GM19351 (cell line): Measurements from ENCODE around the gene RFLNA.
"Not testable (repeated sequence)": the region's sequence is repeated elsewhere in the genome, so short reads cannot be mapped to it uniquely, and the experiment has no call there.

ENCODE experiments used
- ATAC-seq: cut with Tn5 transposase; IDR thresholded peaks from one replicate; pipeline ENCODE4 v1.9.1; 2021; ENCODE audit warnings: mild to moderate bottlenecking, moderate library complexity; ENCODE audit not compliant: unreplicated experiment

RFLNA gene

DNA sequence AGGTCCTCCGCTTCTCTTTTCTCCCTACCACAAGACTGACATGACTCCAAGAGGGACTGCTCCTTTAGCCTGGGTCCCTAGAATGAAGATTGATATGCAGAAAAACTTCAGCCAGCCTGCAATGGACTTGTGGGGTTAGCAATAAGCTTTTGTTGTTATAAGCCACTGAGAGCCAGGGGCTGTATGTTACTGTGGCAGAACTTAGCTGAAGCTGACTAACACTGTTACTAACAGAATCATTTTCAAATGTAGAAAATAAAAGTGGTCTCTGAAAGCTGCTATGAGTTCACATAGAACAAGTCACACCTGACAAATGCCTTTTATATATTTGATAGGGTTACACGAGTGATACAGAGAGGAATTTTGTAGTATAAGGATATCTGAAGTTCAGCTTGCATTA is 13.6 kb upstream of the RFLNA start:
- no peak for ATAC-seq

DNA sequence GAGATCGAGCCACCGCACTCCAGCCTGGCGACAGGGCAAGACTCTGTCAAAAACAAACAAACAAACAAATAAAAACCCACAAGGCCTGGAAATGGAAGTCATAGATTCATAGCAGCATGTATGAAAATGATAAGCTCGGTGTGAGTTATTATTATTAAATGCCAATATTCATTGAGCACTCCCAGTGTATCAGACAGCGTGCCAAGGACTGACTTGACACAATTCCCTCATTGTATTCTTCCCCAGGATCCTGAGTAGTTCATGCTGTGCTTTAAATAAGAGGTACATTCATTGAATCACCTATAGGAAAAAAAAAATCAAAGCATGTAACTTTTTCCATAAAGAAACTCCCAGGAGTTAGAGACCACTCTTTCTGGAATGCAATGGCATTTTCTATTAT is 12.6 kb upstream of the RFLNA start:
- ATAC-seq, result no peak

DNA sequence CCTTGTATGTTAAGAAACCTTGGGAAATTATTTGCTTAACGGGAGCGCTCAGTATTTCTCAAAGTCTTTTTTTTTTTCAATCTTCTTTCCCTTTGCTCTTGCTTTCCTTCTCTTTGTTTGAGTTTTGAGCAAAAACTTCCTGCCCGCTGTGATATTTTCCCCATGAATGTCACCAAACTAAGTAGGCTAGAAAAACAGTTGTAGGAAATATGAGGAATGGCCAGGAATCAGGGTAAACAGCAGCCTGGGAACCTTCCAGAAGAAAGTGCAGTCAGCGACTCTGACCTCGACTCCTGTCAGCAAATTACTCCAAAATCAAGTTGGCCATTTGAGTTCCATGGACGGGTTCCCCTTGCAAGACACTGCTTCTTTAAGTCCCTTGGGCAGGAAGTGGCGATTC is 11.6 kb upstream of the RFLNA start:
- no peak for ATAC-seq

DNA sequence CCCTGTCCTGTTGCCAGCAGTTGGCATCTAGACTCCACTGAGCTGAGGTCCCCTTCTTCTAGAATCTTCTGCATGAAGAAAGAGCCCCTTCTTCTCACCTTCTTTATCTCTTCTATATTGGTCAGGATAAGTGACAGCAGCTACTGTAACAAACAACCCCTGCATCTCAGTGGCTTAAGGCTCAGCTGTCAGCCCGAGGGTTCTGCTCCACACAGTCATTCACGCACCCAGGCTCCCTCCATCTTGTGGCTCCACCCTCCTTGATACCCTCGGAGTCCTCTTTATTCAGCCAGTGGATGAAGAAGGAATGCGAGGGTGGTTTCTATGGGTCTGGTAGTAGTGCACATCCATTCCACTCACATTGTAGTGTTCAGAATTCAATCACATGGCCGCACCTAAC is 10.5 kb upstream of the RFLNA start:
- no peak for ATAC-seq

DNA sequence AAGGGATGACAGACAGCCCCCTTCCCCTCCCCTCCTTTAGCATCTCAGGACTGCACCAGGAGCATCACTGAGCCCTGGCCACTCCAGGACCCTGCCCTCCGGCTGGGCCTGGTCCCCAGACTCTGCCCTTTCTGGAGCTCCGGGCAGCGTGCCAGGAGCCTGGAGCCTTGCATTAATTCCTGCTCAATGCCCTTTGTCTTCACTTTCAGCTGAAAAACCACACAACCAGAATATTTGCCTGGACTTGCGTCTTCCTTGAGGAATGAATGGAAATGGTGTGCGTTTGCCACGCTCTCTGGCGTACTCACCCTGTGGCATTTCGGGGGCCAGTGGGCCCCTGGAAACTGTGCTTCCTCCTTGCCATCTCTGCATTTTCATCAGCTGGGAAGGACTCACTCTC is 8.5 kb upstream of the RFLNA start:
- ATAC-seq, result no peak

DNA sequence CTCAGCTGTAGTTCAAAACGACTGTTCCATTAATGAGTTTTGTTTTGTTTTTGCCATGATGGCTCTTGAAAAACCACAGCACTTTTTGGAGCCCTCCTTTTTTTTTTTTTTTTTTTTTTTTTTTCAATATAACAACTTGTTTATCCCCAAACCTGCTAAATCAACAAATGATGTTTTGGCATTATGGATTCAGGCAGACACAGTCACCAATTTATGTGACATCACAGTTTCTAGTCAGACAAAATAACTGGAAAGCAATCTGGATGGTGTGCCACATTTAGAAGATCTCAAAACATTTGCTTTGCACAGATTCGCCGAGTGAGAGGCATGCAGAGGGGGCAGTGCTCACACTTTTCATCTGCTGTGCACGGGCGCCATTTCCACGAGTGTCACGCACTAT is 7.9 kb upstream of the RFLNA start:
- ATAC-seq, result no peak

DNA sequence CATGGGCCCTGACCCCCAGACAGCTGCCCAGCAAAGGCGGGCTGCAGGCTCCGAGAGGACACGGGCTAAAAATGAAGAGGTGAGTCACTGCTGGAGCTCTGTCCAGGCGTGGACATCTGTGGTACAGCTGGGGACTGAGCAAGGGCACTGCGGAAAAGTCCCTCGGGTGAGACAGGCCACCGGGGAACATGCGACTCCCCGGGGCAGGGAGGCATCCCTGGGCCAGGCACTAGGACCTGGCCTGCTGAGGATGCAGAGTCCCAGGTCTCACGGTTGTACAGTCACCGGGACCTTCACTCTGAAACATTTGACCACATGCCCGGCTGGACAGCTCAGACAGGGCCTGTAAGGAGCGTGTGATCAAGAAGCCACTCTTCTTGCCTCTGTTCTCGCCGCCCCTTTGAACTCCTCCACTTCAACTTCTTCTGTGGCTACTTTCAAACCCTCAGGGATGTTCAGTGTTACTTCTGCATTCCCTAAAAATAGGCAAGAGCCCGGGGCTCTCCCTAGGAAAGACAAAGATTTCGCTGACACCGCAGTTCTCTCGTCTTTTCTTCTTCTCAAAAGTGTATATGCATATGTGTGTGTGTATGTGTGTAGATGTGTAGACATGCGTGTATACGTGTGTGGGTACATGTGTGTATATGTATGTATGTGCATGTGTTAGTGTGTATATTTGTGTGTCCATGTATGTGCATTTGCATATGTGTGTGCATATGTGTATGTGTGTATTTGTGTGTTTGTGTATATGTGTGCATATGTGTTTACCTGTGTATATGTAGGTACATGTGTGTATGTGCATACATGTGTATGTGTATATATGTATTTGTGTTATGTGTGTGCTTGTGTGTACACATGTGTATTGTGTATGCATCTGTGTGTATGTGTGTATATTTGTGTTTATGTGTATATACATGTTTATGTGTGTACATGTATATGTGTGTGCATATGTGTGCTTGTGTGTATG is 5.0 kb upstream of the RFLNA start:
- ATAC-seq, result no peak

DNA sequence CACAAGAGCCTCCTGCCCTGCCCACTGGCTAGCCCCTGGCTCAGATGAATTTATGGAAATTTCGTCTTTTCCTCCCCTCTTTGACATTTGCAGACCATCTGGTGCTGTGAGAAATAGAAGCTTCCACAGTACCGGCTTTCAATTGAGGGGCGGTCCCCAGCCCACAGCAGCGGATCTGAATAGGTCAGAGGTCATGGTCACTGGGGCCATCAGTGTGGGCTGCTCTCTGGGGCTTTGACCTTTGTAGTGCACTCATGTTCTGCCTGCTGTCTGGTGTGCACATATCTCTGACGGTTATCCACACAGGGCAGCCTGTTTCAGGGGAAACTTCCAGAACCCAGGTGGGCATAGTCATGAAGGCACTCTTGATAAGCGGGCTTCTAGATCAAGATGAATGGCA is 2.5 kb upstream of the RFLNA start:
- ATAC-seq, result no peak

DNA sequence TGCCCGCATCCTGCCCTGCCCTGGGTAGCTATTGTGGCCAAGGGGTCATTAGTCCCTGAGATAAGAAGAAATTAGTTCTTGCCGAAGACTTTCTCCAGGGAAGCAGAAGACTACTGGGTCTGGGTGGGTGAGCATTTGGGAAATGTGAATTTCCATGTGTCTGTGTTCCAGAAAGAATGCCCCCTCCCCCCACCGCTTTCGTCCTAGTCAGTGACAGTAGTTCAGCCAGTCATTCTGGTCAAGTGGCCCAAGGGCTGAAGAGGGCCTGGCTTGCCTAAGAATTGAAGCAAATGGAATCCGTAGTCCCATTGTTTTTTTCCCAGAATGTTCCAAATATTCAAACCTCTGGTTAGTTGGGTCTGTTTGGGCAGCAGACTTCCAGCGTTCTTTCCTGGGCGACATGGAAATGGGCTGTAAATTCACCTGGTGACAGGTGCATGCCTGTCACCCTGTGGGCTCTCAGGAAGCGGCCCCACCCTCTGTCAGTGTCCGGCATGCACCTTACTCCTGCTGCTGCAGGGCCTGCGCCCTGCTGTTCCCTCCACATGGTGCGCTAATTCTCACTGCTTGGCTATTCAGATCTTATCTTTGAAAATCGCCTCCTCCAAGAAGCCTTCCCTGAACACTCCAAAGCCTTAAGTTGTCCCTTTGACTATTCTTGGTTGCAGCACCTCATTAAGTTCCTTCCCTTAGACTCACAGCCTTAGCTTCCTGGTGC is 1.4 kb upstream of the RFLNA start:
- no peak for ATAC-seq

DNA sequence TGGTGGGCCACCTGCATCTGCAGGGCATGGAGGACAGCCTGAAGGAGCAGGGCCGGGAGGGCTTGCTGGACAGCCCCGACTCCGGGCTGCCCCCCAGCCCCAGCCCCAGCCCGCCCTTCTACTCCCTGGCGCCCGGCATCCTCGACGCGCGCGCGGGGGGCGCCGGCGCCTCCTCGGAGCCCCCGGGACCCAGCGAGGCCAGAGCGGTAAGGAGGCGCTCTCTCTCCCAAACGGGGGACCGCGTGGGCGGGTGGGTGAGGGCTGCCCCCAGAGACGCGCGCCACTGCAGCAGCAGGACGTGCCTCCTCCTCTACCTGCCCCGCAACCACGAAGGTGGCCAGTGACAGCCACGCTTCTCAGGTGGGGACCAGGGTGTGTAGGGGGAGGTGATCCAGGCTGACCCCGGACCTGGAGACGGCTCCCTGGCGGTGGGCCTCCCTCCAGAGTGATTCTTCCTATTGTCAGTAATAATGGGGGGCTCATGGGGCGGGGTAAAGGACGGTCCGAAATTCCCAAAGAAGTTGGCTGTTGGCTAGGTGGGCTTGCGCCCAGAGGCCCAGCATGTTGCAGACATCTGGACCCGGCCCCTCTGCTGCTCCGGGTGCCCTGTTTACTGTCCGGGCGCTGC is 652 bp downstream of the RFLNA start:
- ATAC-seq, result no peak

DNA sequence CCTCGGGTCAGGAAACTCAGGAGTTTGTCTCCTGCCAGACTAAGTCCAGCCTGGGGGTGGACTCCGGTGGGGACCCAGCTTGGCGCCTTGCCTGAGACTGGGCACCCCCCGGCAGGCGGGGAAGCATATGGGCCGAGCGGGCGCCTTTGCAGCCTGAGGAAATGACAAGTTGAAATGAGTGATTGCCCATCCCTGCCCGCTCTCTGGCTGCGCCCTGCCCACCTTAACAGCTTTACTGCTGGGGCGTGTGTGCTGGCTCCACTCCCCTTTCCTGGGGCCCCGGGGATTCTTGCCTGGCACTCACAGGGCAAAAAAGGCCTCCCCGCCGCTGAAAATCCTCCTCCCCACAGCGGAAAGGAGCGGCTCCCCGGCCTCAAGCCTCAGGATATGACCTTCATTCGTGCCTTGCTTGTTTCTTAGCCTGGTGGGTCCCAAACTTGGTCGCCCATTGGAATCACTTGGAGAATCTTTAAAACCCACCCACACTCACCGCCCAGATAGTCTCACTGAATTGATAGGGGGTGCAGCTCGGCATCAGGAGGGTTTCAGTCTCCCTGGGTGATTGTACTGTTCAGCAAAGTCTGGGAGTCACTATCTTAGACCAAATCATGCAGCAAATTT is 1.5 kb downstream of the RFLNA start:
- ATAC-seq, result no peak

DNA sequence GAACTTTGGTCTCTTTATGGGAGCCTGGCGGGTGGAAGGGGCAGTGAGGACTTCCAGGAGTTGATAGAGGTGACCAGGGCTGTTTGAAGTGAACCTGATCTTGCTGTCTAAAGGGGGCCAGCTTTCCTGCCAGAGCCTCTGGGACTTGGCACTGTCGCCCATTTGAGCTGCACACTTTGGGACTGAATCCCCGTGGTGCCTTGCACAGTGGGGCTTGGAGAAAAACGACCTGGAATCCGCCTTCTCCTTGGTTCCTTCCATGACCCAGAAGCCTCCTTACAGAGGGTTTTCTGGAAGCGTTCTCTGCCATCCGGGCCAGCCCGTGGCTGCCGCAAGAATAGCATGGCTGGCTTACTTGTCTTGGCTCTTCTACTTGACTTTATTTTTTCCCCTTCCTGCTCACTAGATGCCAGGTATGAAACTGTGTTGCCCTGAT is 2.0 kb downstream of the RFLNA start:
- ATAC-seq, result no peak

DNA sequence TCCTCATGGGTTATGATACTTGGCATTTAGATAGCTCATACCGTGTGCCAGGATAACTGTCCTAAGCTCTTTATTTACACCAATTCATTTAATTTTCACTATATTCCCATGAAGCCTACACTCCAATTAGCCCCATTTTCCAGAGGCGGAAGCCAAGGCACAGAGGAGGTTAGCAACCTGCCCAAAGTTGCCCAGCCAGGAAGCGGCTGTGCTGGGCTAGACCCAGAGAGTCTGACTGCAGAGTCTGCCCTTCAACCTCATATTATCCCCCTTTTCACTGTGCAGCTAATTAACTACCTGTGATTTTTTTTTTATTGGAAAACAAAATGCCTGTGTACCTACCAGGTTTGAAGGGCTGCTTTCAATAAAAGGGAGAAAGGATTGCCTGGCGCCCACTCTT is 2.5 kb downstream of the RFLNA start:
- ATAC-seq, result no peak

DNA sequence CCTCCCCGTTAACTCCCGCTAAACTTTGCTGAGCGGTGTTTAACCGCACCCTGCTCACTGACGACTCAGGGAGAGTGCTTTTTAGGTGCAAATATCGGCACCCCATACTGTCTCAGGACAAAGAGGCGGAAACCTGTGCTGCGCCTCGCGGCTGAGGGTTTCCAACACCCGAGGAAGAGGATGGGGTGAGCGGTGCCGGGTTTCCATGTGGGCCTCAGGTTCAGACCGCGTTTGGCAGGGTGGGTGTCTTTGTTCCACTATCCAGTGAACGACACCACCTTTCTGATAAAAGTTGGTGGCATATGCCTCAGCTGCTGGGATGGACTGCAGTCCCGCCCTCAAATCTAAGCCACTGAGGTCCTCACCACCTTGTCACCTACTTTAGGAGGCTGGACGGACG is 3.0 kb downstream of the RFLNA start:
- ATAC-seq, result no peak

DNA sequence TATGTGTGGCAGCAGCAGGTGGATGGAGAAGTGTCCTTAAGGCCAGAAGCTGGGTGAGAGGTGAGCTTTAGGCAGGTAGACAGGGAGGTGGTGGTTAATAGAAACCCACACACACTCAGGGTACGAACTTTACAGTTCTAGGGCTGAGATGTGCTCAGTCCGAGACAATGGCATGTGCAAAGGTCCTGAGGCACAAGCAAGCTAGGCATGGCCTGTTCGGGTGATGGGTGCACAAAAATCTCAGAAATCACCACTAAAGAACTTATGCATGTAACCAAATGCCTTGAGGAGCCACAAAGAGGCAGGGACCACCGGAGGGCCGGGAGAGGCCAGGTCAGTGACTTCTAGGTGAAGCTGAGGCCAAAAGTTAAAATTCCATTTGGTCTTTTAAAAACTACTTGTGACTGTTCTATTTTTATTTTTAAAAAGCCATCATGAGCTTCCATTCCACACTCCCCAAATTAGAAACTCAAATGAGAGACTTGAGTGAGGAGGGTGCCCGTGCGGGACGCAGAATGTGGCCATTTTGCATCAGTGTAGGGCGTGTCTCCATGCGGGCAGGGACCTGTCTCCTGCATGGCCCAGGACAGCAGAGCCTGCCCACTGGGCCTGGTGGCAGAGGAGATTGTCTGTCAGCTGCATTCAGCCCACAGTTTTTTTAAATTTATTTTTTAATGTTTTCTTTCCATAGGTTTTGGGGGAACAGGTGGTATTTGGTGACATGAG is 4.0 kb downstream of the RFLNA start:
- no peak for ATAC-seq

DNA sequence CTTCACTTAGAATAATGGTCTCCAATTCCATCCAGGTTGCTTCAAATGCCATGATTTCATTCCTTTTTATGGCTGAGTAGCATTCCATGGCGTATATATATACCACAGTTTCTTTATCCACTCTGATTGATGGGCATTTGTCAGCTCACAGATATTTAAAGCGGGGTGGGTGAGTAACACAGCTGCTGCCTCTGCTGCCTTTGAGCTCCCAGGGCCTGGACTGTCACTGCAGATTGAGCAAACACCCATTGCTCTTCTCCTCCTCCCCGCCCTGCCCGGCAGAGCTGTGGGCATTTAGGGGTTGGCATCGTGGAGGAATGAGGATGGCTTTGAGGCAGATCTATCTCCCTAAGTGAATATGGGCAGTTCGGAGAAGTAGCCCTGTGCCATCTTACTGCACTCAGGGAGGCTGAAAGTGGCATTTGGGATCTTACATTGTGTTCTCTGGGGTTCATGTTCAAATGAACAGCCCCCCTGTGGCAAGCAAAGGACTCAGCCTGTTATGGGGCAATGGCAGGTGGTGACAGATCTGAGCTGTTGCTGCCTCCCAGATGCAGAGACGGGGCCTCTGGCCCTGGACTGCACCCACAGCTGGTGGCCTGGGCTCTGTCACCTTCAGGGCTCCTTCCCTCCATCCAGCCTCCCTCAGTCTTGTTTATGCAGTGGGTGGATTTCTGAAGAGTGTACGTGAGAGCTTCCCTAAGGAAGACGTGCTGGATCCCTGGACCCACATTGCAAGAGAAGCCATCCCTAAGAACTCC is 4.9 kb downstream of the RFLNA start:
- ATAC-seq, result no peak

DNA sequence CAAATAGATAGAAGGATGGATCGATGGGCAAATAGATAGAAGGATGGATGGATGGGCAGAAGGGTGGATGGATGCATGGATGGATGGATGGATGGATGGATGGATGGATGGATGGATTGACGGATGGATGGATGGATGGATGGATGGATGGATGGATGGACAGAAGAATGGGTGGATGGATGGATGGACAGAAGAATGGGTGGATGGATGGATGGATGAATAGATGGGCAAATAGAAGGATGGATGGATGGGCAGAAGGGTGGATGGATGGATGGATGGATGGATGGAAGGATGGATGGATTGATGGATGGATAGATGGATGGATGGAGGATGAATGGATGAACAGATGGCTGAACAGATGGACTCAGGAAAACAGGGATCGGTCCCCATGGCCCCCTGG is 5.8 kb downstream of the RFLNA start:
- ATAC-seq, result not testable (repeated sequence)

DNA sequence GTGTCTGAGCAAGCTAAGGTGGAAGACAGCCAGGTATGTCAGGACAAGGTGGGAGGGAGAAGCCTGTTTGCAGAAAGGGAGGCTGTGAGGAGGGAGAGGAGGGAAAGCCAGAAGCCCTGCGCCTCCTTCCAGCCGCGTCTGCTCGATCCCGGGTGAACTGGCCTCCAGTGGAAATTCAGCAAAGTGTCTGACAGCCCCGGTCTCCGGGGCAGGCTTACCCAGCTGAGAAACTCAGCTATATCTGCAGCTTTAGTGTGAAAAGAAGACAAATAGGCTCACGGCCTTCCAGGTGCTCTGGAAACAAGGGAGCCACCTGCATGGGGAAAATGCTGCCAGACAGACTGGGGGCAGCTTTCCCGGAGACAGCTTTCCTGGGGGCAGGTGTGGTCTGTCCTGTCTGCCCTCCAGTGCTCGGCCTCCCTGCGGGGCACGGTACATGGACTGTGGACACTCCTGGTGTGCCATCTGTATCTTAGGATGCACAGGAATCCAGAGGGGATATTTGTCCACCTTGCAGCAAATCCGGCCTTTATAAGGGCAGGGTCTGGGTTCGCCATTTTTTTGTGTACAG is 6.3 kb downstream of the RFLNA start:
- no peak for ATAC-seq

DNA sequence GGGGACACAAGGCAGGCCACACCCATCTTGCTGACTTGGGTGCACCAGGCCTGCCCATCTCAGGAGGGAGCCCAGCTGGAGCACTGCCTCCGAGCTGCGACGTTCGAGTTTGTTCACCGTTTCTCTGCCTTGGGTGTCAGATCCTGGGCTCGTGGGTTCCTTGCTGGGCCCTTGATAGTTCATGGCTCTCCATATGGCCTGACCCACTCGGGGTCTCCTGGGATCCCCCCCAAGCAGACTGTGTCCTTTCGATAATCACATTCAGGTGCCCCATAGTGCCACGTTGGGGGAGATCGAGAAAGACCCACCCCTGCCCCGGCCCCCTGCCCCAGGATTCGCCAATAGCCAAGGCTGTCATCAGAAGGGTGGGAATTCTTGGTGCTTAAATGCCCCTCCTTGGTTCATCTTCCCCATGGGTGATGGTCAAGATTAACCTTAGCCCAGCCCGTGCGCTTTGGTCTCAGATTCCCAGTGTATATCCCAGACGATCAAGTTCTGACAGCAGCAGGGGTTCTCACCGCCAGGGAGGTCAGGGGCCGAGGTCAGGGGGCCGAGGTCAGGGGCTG is 7.4 kb downstream of the RFLNA start:
- ATAC-seq, result no peak
